Keratinocyte (primary cell): Measurements from ENCODE around the gene PCCB.

ENCODE experiments used
- EZH2 ChIP-seq: IDR thresholded peaks from one replicate; pipeline ENCODE4 v1.6.1; 2012; ENCODE audit warnings: inconsistent platforms, mild to moderate bottlenecking, low read length, moderate library complexity
- TF ChIP-seq, protein P1 (sequence below), 3 experiments: IDR thresholded peaks in 1 of 3; conservative IDR thresholded peaks in 1 of 3; optimal IDR thresholded peaks in 1 of 3; 2 replicates in 2 of 3; 3 replicates in 1 of 3; pipeline versions ENCODE3 to v1.5.1; 2011; ENCODE audit warnings: low read length in 3 of 3, mild to moderate bottlenecking in 3 of 3, moderate library complexity in 2 of 3, control low read depth in 1 of 3, inconsistent platforms in 1 of 3; ENCODE audit not compliant: insufficient read depth in 2 of 3; ENCODE audit errors: extremely low read depth in 1 of 3

GRCh38 chr3:136332776-136333175 lies 82.6 kb downstream of the PCCB start:
- TF ChIP-seq, protein P1, sequence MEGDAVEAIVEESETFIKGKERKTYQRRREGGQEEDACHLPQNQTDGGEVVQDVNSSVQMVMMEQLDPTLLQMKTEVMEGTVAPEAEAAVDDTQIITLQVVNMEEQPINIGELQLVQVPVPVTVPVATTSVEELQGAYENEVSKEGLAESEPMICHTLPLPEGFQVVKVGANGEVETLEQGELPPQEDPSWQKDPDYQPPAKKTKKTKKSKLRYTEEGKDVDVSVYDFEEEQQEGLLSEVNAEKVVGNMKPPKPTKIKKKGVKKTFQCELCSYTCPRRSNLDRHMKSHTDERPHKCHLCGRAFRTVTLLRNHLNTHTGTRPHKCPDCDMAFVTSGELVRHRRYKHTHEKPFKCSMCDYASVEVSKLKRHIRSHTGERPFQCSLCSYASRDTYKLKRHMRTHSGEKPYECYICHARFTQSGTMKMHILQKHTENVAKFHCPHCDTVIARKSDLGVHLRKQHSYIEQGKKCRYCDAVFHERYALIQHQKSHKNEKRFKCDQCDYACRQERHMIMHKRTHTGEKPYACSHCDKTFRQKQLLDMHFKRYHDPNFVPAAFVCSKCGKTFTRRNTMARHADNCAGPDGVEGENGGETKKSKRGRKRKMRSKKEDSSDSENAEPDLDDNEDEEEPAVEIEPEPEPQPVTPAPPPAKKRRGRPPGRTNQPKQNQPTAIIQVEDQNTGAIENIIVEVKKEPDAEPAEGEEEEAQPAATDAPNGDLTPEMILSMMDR (optimal IDR thresholded peaks at IDR 0.05 in 1 of 3, IDR thresholded peaks at IDR 0.05 in 1 of 3, conservative IDR thresholded peaks at IDR 0.05 in 1 of 3; ENCODE audit: extremely low read depth in 1 of 3, insufficient read depth in 2 of 3, low read length in 3 of 3) = no peak
- no peak for TF ChIP-seq EZH2
